ENCODE data around the gene POC1A.

- TF ChIP-seq CTCF (IDR thresholded peaks at IDR 0.05), result no peak
- TF ChIP-seq RFX5 (IDR thresholded peaks at IDR 0.05; ENCODE audit: low read length), result no peak
- TF ChIP-seq SMC3 (IDR thresholded peaks at IDR 0.05; ENCODE audit: low read depth, low read length), result no peak
- TF ChIP-seq RCOR1 (IDR thresholded peaks at IDR 0.05; ENCODE audit: low read length), result no peak
- TF ChIP-seq TEAD4 (IDR thresholded peaks at IDR 0.05; ENCODE audit: borderline replicate concordance, insufficient read depth), result no peak
- no peak for TF ChIP-seq REST (IDR thresholded peaks at IDR 0.05; ENCODE audit: low read depth, low read length)
- TF ChIP-seq POLR2AphosphoS5 (IDR thresholded peaks at IDR 0.05; ENCODE audit: low read depth, low read length), result no peak
Measured at GRCh38 chr3:52176180-52176752, 22.0 kb upstream of the POC1A start.
